ENCODE data around the gene ACVR1B.

The ACVR1B gene

DNA sequence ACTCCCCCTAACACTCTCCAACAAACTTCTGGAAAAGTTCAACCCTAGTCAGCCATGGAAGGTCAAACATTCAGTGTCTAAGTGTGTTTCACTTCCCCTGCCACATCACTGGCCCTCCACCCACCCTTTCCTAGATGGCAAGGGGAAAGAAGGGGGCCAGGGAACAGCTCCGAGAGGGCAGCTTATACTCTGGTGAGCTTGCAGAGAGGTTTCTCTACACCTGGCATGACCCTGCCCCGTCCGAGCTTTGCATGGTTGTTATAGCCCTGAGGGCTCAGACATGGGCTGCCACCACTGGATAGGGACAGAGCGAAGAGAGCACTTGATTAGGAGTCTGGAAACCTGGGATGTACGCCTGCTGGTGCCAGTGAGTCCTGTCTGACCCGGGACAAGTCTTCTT, 40.2 kb upstream of the ACVR1B start:
- TF ChIP-seq, protein P1, sequence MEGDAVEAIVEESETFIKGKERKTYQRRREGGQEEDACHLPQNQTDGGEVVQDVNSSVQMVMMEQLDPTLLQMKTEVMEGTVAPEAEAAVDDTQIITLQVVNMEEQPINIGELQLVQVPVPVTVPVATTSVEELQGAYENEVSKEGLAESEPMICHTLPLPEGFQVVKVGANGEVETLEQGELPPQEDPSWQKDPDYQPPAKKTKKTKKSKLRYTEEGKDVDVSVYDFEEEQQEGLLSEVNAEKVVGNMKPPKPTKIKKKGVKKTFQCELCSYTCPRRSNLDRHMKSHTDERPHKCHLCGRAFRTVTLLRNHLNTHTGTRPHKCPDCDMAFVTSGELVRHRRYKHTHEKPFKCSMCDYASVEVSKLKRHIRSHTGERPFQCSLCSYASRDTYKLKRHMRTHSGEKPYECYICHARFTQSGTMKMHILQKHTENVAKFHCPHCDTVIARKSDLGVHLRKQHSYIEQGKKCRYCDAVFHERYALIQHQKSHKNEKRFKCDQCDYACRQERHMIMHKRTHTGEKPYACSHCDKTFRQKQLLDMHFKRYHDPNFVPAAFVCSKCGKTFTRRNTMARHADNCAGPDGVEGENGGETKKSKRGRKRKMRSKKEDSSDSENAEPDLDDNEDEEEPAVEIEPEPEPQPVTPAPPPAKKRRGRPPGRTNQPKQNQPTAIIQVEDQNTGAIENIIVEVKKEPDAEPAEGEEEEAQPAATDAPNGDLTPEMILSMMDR (IDR thresholded peaks at IDR 0.05; ENCODE audit: insufficient read depth, low read length, missing control alignments), result no peak
- ChIA-PET POLR2A (no interaction called here), CTCF (interaction anchor here (1.3 to 32.5 kb wide), 5 partner anchors 5 to 490 kb away, joined by 3 to 621 read pairs (median 7); partner anchors contain the start of genes ACVRL1 and ANKRD33)
- no peak for DNase-seq (ENCODE audit: low read depth, low spot score)
- no peak overlapping the region for H3K4me3 ChIP-seq (ENCODE audit: low read depth, low read length)

DNA sequence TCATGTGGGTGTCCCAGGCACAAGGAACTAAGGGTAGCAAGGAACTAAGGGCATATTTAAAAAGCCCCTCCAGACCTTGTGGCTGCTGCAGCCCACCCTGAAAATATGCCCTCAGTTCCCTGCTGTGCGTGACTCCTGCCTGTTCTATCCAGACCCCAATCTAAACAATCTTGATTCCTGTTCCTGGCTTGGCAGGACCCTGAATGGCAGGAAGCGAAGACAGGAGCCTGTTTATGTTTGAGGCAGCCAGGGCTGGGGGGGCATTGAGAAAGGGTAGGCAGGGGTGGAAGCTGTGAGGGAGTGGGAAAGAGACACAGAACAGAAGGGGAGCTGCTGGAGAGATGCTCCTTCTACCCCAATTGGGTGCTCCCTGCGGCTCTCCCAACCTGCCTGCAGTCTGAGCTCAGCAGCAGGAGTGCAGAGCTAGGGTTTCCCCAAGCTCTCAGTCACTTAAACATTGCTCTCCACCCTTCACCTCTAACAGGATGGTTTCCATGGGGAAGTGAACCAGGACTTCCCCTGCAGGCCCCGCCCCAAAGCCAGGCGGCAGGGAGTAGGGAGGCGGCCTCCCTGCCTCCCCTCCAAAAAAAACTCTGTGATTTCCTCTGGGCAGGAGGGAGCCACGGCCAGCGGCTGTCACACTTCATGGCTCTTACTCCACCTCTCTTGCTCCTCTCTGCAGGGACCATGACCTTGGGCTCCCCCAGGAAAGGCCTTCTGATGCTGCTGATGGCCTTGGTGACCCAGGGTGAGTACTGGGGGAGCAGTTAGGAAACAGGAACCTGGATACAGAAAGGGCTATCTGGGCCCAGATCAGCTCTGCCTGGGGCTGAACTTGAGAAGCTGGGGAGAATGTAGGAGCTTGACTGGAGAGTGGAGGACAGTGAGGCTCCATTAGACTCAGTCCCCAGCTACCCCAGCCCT, 39.4 kb upstream of the ACVR1B start:
- H3K4me3 ChIP-seq (ENCODE audit: low read depth, low read length), result no peak overlapping the region
- ChIA-PET CTCF (interaction anchor here (1.3 to 32.5 kb wide), 7 partner anchors 4 to 491 kb away, joined by 3 to 621 read pairs (median 5); partner anchors contain the start of genes ACVRL1 and ANKRD33), POLR2A (no interaction called here)
- TF ChIP-seq, protein P1 (IDR thresholded peaks at IDR 0.05; ENCODE audit: insufficient read depth, low read length, missing control alignments), result no peak
- DNase-seq (ENCODE audit: low read depth, low spot score), result no peak

DNA sequence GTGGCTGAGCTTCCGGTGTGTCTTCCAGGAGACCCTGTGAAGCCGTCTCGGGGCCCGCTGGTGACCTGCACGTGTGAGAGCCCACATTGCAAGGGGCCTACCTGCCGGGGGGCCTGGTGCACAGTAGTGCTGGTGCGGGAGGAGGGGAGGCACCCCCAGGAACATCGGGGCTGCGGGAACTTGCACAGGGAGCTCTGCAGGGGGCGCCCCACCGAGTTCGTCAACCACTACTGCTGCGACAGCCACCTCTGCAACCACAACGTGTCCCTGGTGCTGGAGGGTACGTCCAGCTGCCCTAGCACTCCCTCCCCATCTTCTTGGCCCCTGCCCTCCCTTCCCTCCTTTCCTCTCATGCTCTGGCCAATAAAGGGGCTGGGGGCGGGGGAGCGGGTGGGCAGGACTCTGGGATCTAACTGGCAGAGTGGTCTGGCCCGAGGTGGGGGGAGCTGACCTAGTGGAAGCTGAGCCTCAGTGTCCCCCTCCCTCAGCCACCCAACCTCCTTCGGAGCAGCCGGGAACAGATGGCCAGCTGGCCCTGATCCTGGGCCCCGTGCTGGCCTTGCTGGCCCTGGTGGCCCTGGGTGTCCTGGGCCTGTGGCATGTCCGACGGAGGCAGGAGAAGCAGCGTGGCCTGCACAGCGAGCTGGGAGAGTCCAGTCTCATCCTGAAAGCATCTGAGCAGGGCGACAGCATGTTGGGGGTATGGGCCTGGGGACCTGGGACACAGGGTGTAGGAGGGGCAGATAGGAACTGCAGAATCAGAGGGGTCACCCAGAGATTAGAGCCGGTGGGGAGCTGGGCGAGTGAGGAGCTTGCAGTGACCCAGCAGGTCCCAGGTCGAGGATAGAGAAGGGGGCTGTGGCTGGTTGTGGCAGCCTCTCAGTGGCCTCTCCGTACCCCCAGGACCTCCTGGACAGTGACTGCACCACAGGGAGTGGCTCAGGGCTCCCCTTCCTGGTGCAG, 38.1 kb upstream of the ACVR1B start:
- no peak overlapping the region for H3K4me3 ChIP-seq (ENCODE audit: low read depth, low read length)
- no peak for DNase-seq (ENCODE audit: low read depth, low spot score)
- POLR2A ChIA-PET, result no interaction called here
- TF ChIP-seq, protein P1 (IDR thresholded peaks at IDR 0.05; ENCODE audit: insufficient read depth, low read length, missing control alignments), result no peak
- CTCF ChIA-PET, result interaction anchor here (1.4 to 32.5 kb wide), 6 partner anchors 3 to 112 kb away, joined by 3 to 621 read pairs (median 6); partner anchors contain the start of genes ACVRL1 and ANKRD33

DNA sequence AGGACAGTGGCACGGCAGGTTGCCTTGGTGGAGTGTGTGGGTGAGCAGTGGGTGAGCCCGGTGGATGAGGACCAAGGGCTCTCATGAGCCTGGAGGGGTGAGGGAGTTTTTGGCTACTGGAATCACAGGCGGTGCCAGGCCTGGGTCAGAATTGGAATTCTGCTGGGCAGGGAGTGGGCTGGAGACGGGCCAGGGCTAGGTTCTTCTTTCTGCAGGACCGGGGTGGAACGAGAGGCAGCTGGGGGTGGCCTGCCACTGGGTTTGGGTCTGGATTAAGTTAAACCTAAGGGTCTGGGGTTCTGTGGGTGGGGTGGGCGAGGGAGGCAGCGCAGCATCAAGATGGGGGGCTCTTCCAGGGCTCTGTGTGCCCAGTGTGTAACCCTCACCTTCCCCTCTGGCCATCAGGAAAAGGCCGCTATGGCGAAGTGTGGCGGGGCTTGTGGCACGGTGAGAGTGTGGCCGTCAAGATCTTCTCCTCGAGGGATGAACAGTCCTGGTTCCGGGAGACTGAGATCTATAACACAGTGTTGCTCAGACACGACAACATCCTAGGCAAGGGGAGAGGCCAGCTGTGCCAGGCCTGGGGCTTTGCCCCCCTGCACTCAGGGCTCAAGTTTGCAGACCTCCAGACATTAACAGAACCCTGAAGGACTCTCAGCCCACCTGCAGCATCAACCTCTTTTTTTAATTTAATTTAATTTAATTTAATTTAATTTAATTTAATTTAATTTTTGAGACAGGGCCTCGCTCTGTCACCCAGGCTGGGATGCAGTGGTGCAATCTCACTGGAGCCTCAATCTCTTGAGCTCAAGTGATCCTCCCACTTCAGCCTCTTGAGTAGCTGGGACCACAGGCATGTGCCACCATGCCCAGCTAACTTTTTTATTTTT, 37.2 kb upstream of the ACVR1B start:
- TF ChIP-seq, protein P1 (IDR thresholded peaks at IDR 0.05; ENCODE audit: insufficient read depth, low read length, missing control alignments), result no peak
- no peak for DNase-seq (ENCODE audit: low read depth, low spot score)
- CTCF ChIA-PET, result interaction anchor here (0.9 to 32.5 kb wide), 5 partner anchors 2 to 111 kb away, joined by 3 to 621 read pairs (median 4); partner anchors contain the start of genes ACVRL1 and ANKRD33
- POLR2A ChIA-PET, result no interaction called here
- H3K4me3 ChIP-seq (ENCODE audit: low read depth, low read length), result no peak overlapping the region

DNA sequence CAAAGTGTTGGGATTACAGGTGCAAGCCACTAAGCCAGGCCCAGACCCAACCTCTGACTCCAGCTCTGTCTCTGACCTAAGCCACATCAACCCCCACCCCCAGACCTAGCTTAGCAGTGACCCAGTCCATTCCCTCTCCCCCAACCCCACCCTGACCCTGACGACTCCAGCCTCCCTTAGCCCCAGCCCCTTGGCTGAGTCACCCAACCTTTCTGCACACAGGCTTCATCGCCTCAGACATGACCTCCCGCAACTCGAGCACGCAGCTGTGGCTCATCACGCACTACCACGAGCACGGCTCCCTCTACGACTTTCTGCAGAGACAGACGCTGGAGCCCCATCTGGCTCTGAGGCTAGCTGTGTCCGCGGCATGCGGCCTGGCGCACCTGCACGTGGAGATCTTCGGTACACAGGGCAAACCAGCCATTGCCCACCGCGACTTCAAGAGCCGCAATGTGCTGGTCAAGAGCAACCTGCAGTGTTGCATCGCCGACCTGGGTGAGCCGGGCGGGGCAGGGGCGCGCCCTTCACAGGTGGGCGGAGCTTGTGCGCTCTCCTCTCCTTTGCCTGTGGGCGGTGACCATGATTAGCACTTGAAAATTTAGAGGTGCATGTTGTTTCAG, 36.4 kb upstream of the ACVR1B start:
- TF ChIP-seq, protein P1 (IDR thresholded peaks at IDR 0.05; ENCODE audit: insufficient read depth, low read length, missing control alignments), result no peak
- ChIA-PET POLR2A (no interaction called here), CTCF (interaction anchor here (0.9 to 32.5 kb wide), 4 partner anchors 1 to 76 kb away, joined by 3 to 621 read pairs (median 312); partner anchors contain the start of genes ACVRL1 and ANKRD33)
- no peak for DNase-seq (ENCODE audit: low read depth, low spot score)
- no peak overlapping the region for H3K4me3 ChIP-seq (ENCODE audit: low read depth, low read length)

Measured in AG04449 (cell line).